ENCODE data around the gene NLK.

GRCh38 chr17:27996202-27997043, 46.1 kb upstream of the NLK start:
- no peak for TF ChIP-seq EZH2 (IDR thresholded peaks at IDR 0.05)
- no peak for TF ChIP-seq CTCF (IDR thresholded peaks at IDR 0.05 in 2 of 3, conservative IDR thresholded peaks at IDR 0.05 in 1 of 3; ENCODE audit: borderline replicate concordance in 1 of 3, insufficient read depth in 1 of 3, low read depth in 2 of 3, low read length in 2 of 3)
- no peak for TF ChIP-seq POLR2AphosphoS5 (IDR thresholded peaks at IDR 0.05; ENCODE audit: low read depth, low read length)

Data from HCT116 (cell line).